GM18861 (cell line): ENCODE results near the gene TAF1B.

Source experiments
- ATAC-seq: cut with Tn5 transposase; IDR thresholded peaks from one replicate; pipeline ENCODE4 v1.9.1; 2021; ENCODE audit not compliant: unreplicated experiment

TAF1B gene

GRCh38 chr2:9843229-9844035 lies at the start of gene TAF1B:
TAF1B (plus strand) TSS chr2:9843474; CDS start chr2:9843542, 68 bp downstream.
- peak; percentile 69 for ATAC-seq

GRCh38 chr2:9793918-9794717 lies 49.2 kb upstream of the TAF1B start:
- ATAC-seq: no peak

GRCh38 chr2:9795071-9795470 lies 48.2 kb upstream of the TAF1B start:
- ATAC-seq: no peak

GRCh38 chr2:9796056-9797010 lies 46.9 kb upstream of the TAF1B start:
- ATAC-seq: no peak

- no peak for ATAC-seq
Observed at GRCh38 chr2:9797086-9797485, 46.2 kb upstream of the TAF1B start.

- no peak for ATAC-seq
Observed at GRCh38 chr2:9797681-9798556, 45.4 kb upstream of the TAF1B start.

GRCh38 chr2:9799011-9799596 lies 44.2 kb upstream of the TAF1B start:
- ATAC-seq: no peak

- ATAC-seq: peak; percentile 76
Observed at GRCh38 chr2:9799729-9800632, 43.3 kb upstream of the TAF1B start.

- no peak for ATAC-seq
Observed at GRCh38 chr2:9800639-9800974, 42.7 kb upstream of the TAF1B start.

- ATAC-seq: no peak
Observed at GRCh38 chr2:9800975-9801726, 42.1 kb upstream of the TAF1B start.

GRCh38 chr2:9802576-9802993 lies 40.7 kb upstream of the TAF1B start:
- no peak for ATAC-seq

- ATAC-seq: no peak
Observed at GRCh38 chr2:9803023-9803805, 40.1 kb upstream of the TAF1B start.

- ATAC-seq: no peak
Observed at GRCh38 chr2:9805435-9806297, 37.6 kb upstream of the TAF1B start.

- ATAC-seq: no peak
Observed at GRCh38 chr2:9806298-9806610, 37.0 kb upstream of the TAF1B start.

GRCh38 chr2:9806656-9807055 lies 36.6 kb upstream of the TAF1B start:
- no peak for ATAC-seq

- no peak for ATAC-seq
Observed at GRCh38 chr2:9807056-9807455, 36.2 kb upstream of the TAF1B start.
